Endothelial cell of umbilical vein (primary cell): ENCODE results near the gene YWHAE. TPM values are rescaled to one million over a fixed set of nuclear protein-coding genes. Genes with fewer than 3 reads are reported as not detected.

Experiments
- BruUV-seq: library from RNA; stranded (reverse); fragments of 400-500 nt; replicated peaks from 2 replicates; lab custom pipeline; 2021; lab: Mats Ljungman, UMichigan
- CTCF ChIA-PET: fragments of 300-600, 350-600 bp; sonication (Branson Sonifier 250); formaldehyde crosslinking; loops from one replicate; lab custom pipeline; 2021; ENCODE audit warnings: antibody characterized with exemption, inconsistent platforms; lab: Charles Lee
- POLR2A ChIA-PET: fragments of 300-600, 350-600 bp; sonication (Branson Sonifier 250); formaldehyde crosslinking; loops from one replicate; lab custom pipeline; 2021; ENCODE audit warnings: antibody characterized with exemption, inconsistent platforms; lab: Charles Lee
- DNase-seq: peaks from one replicate; pipeline ENCODE4 v3.0.0-alpha.2; 2011; ENCODE audit warnings: low read depth, low spot score
- FAIRE-seq: peaks from 2 replicates; lab custom pipeline; 2011; peaks lifted over from hg19 to GRCh38; lab: Jason Lieb, UNC
- H2AFZ ChIP-seq: 2 replicates; pipeline ENCODE4 v1.6.0; 2012; ENCODE audit warnings: low read depth, low read length, control low read depth, inconsistent platforms
- H3K27ac ChIP-seq: 2 replicates; pipeline ENCODE4 v1.5.1; 2011; ENCODE audit warnings: low read depth, mild to moderate bottlenecking, control low read depth, low read length, moderate library complexity; ENCODE audit not compliant: insufficient read depth
- H3K27me3 ChIP-seq, 2 experiments: 2 replicates each; pipeline versions ENCODE4 v1.6.0 to v1.6.1; 2011; ENCODE audit warnings: low read length in 2 of 2, mixed read lengths in 1 of 2; ENCODE audit not compliant: control insufficient read depth in 2 of 2, insufficient read depth in 2 of 2
- H3K36me3 ChIP-seq, 2 experiments: 2 replicates in 1 of 2; 3 replicates in 1 of 2; pipeline ENCODE4 v1.5.1; 2011; ENCODE audit warnings: low read length in 2 of 2, mild to moderate bottlenecking in 1 of 2, moderate library complexity in 1 of 2; ENCODE audit not compliant: control insufficient read depth in 2 of 2, insufficient read depth in 2 of 2; ENCODE audit errors: extremely low read depth in 1 of 2
- H3K4me1 ChIP-seq: 3 replicates; pipeline ENCODE4 v1.5.1; 2011; ENCODE audit warnings: mild to moderate bottlenecking, low read length; ENCODE audit not compliant: control insufficient read depth, insufficient read depth; ENCODE audit errors: extremely low read depth
- H3K4me2 ChIP-seq: 2 replicates; pipeline ENCODE4 v1.6.1; 2011; ENCODE audit warnings: low read length, control low read depth, mixed read lengths; ENCODE audit not compliant: insufficient read depth
- H3K4me3 ChIP-seq, 3 experiments: fragments of 200-600 bp in 1 of 3; sonication (generic), shearing (Covaris generic) in 1 of 3; replicated peaks in 1 of 3; 2 replicates each; pipeline ENCODE4 v1.5.1; 2011 to 2016; ENCODE audit warnings: control low read depth in 3 of 3, low read length in 3 of 3, mild to moderate bottlenecking in 2 of 3, inconsistent platforms in 1 of 3, low read depth in 1 of 3, moderate library complexity in 1 of 3; ENCODE audit not compliant: insufficient read depth in 1 of 3
- H3K79me2 ChIP-seq: 2 replicates; pipeline ENCODE4 v1.6.0; 2012; ENCODE audit warnings: low read length, inconsistent platforms; ENCODE audit not compliant: control insufficient read depth, insufficient read depth
- H3K9ac ChIP-seq: replicated peaks from 2 replicates; pipeline ENCODE3; 2011; ENCODE audit warnings: low read length, control low read depth; ENCODE audit not compliant: insufficient read depth; ENCODE audit errors: extremely low read depth
- H3K9me1 ChIP-seq: replicated peaks from 3 replicates; pipeline ENCODE4 v1.6.0; 2011; ENCODE audit warnings: mild to moderate bottlenecking, low read length; ENCODE audit not compliant: control insufficient read depth, insufficient read depth; ENCODE audit errors: extremely low read depth
- H3K9me3 ChIP-seq: replicated peaks from 2 replicates; pipeline ENCODE4 v1.5.1; 2012; ENCODE audit warnings: low read length, inconsistent platforms; ENCODE audit not compliant: control insufficient read depth, insufficient read depth
- H4K20me1 ChIP-seq: replicated peaks from 2 replicates; pipeline ENCODE3; 2011; ENCODE audit warnings: mild to moderate bottlenecking, low read length; ENCODE audit not compliant: control insufficient read depth, insufficient read depth; ENCODE audit errors: extremely low read depth
- CTCF ChIP-seq, 2 donors: IDR thresholded peaks; 1 replicate in 1 of 2; 2 replicates in 1 of 2; pipeline ENCODE4 v1.5.1; 2011; ENCODE audit warnings: low read length in 2 of 2, mild to moderate bottlenecking in 2 of 2, moderate library complexity in 2 of 2, control low read depth in 1 of 2, inconsistent platforms in 1 of 2, low read depth in 1 of 2; ENCODE audit not compliant: insufficient read depth in 1 of 2; ENCODE audit errors: extremely low read depth in 1 of 2
- EZH2 ChIP-seq: IDR thresholded peaks from 2 replicates; pipeline ENCODE4 v1.6.1; 2012; ENCODE audit warnings: borderline replicate concordance, low read depth, mild to moderate bottlenecking, moderate library complexity, low read length, inconsistent platforms; ENCODE audit not compliant: severe bottlenecking
- FOS ChIP-seq: IDR thresholded peaks from 2 replicates; pipeline ENCODE4 v1.6.1; 2011; ENCODE audit warnings: mild to moderate bottlenecking, low read length, moderate library complexity, borderline replicate concordance; ENCODE audit not compliant: insufficient read depth
- GATA2 ChIP-seq: IDR thresholded peaks from 2 replicates; pipeline ENCODE4 v1.7.0; 2011; ENCODE audit warnings: low read depth, mild to moderate bottlenecking, moderate library complexity, mixed read lengths, low read length; ENCODE audit not compliant: insufficient read length, insufficient read depth
- JUN ChIP-seq: IDR thresholded peaks from 2 replicates; pipeline ENCODE4 v1.6.1; 2011; ENCODE audit warnings: borderline replicate concordance, low read depth; ENCODE audit not compliant: insufficient read length, insufficient read depth
- MYC ChIP-seq: IDR thresholded peaks from one replicate; pipeline ENCODE4 v1.6.1; 2011; ENCODE audit warnings: mild to moderate bottlenecking, low read depth, low read length
- POLR2A ChIP-seq: IDR thresholded peaks from 2 replicates; pipeline ENCODE4 v1.6.1; 2012; ENCODE audit warnings: low read depth, mild to moderate bottlenecking, control low read depth, low read length
- POLR2AphosphoS5 ChIP-seq: IDR thresholded peaks from 2 replicates; pipeline ENCODE4 v1.6.1; 2012; ENCODE audit warnings: low read depth, mild to moderate bottlenecking, control low read depth, low read length, moderate library complexity; ENCODE audit not compliant: insufficient read depth
- dilution Hi-C: fragments of 300-500 bp; cut with MboI; formaldehyde crosslinking; loops from one replicate; pipeline ENCODE4 v1.15.0; 2019; ENCODE audit warnings: low sequenced_read_pairs; ENCODE audit not compliant: extremely low pct_ligation_motif_present
- intact Hi-C: fragments of 100-400 bp; cut with micrococcal nuclease; formaldehyde crosslinking; loops from one replicate; pipeline ENCODE4 v1.10.0; 2022
- polyA plus RNA-seq, 4 experiments: library from polyadenylated mRNA; depleted of rRNA in 3 of 4; stranded (reverse) in 3 of 4; unstranded in 1 of 4; fragments of >200 nt; gene quantifications; 2 replicates each; pipeline versions ENCODE4 v1.2.1 to v1.2.3, GENCODE V29; 2011 to 2012; ENCODE audit warnings: missing spikeins in 1 of 4
- total RNA-seq: library from RNA; stranded (reverse); gene quantifications from 2 replicates; pipeline ENCODE4 v1.2.3, GENCODE V29; 2021
- TF ChIP-seq, protein P1 (sequence below): IDR thresholded peaks from 2 replicates; pipeline ENCODE4 v1.6.1; 2011; ENCODE audit not compliant: insufficient read depth, insufficient read length

YWHAE gene
- total and polyA plus RNA-seq, 2 donors (not counting 3 experiments of a cell fraction or from before 2014, with no cell fraction given) = 396 to 819 TPM

DNA sequence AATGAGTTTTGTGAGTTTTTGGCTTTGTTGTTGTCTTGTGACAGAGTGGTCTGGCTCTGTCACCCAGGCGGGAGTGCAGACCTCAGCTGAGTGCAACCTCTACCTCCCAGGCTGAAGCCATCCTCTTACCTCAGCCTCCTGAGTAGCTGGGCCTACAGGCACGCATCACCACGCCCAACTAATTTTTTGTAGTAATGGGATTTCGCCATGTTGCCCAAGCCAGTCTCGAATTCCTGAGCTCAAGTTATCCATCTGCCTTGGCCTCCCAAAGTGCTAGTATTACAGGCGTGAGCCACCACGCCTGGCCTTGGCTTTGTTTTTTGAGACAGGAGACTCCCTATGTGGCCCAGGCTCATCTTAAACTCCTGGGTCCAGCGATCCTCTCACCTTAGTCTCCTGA is 40.9 kb upstream of the YWHAE start:
- Histone ChIP-seq H2AFZ (no peak overlapping the region), H3K4me3 (no peak overlapping the region), H3K27ac (no peak overlapping the region), H3K79me2 (peaks cover 93% of the 10 kb centered on the region), H3K27me3 (no peaks in the 10 kb centered on the region), H3K36me3 (peaks cover 2 to 5% of the 10 kb centered on the region in 2 experiments), H3K9ac (no peak overlapping the region), H3K9me1 (no peaks in the 10 kb centered on the region), H4K20me1 (peaks cover 5% of the 10 kb centered on the region), H3K4me2 (no peak overlapping the region), H3K4me1 (no peaks in the 10 kb centered on the region), H3K9me3 (no peaks in the 10 kb centered on the region)
- intact Hi-C loops (no loop called here), dilution Hi-C loops (no loop called here)
- no peak for FAIRE-seq
- no TSS peak for BruUV-seq
- CTCF ChIA-PET = interaction anchor here (1.7 kb wide), 1 partner anchor 76 kb away, joined by 6 read pairs; no protein-coding TSS in a partner anchor
- no peak for TF ChIP-seq MYC
- no peak for TF ChIP-seq CTCF (IDR thresholded peaks at IDR 0.05; ENCODE audit: extremely low read depth in 1 of 2, insufficient read depth in 1 of 2, low read depth in 1 of 2, low read length in 2 of 2)
- POLR2A ChIA-PET = no interaction called here
- no peak for DNase-seq

GRCh38 chr17:1438593-1439083 is 38.6 kb upstream of the YWHAE start:
- H3K4me3 ChIP-seq = no peak overlapping the region
- no peak overlapping the region for H3K4me2 ChIP-seq

More at GRCh38 chr17:1438593-1439083, 38.6 kb upstream of the YWHAE start:
- H4K20me1 ChIP-seq = peaks cover 5% of the 10 kb centered on the region
- no peak overlapping the region for H3K9ac ChIP-seq
- H2AFZ ChIP-seq = no peak overlapping the region
- no peaks in the 10 kb centered on the region for H3K27me3 ChIP-seq
- dilution Hi-C loops = no loop called here
- BruUV-seq = no TSS peak
- H3K79me2 ChIP-seq = peaks cover 95% of the 10 kb centered on the region
- no peaks in the 10 kb centered on the region for H3K9me1 ChIP-seq
- FAIRE-seq (no peak), DNase-seq (no peak)
- no peaks in the 10 kb centered on the region for H3K9me3 ChIP-seq
- ChIA-PET POLR2A (no interaction called here), CTCF (interaction anchor here (1.0 to 3.1 kb wide), 5 partner anchors 9 to 77 kb away, joined by 3 to 20 read pairs (median 3); partner anchors contain the start of gene INPP5K)
- H3K36me3 ChIP-seq = peaks cover 3 to 21% of the 10 kb centered on the region in 2 experiments
- H3K27ac ChIP-seq = no peak overlapping the region
- intact Hi-C loops = no loop called here
- TF ChIP-seq POLR2AphosphoS5 (no peak), EZH2 (no peak), JUN (no peak), CTCF (IDR thresholded peaks at IDR 0.05; ENCODE audit: extremely low read depth in 1 of 2, insufficient read depth in 1 of 2, low read depth in 1 of 2, low read length in 2 of 2) (no peak), GATA2 (no peak), FOS (no peak), POLR2A (no peak), MYC (no peak)
- TF ChIP-seq, protein P1, sequence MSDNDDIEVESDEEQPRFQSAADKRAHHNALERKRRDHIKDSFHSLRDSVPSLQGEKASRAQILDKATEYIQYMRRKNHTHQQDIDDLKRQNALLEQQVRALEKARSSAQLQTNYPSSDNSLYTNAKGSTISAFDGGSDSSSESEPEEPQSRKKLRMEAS = no peak
- no peaks in the 10 kb centered on the region for H3K4me1 ChIP-seq
